Measurements from ENCODE around the gene RHOU.

Gene RHOU

GRCh38 chr1:228695015-228695955 lies 40.0 kb upstream of the RHOU start:
- DNase-seq (ENCODE audit: low read depth), result no peak
- TF ChIP-seq, protein P1, sequence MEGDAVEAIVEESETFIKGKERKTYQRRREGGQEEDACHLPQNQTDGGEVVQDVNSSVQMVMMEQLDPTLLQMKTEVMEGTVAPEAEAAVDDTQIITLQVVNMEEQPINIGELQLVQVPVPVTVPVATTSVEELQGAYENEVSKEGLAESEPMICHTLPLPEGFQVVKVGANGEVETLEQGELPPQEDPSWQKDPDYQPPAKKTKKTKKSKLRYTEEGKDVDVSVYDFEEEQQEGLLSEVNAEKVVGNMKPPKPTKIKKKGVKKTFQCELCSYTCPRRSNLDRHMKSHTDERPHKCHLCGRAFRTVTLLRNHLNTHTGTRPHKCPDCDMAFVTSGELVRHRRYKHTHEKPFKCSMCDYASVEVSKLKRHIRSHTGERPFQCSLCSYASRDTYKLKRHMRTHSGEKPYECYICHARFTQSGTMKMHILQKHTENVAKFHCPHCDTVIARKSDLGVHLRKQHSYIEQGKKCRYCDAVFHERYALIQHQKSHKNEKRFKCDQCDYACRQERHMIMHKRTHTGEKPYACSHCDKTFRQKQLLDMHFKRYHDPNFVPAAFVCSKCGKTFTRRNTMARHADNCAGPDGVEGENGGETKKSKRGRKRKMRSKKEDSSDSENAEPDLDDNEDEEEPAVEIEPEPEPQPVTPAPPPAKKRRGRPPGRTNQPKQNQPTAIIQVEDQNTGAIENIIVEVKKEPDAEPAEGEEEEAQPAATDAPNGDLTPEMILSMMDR (IDR thresholded peaks at IDR 0.05; ENCODE audit: low read depth, low read length), result no peak
- TF ChIP-seq, protein P2, sequence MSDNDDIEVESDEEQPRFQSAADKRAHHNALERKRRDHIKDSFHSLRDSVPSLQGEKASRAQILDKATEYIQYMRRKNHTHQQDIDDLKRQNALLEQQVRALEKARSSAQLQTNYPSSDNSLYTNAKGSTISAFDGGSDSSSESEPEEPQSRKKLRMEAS (IDR thresholded peaks at IDR 0.05; ENCODE audit: low read depth, low read length), result no peak
- TF ChIP-seq MYC (IDR thresholded peaks at IDR 0.05; ENCODE audit: low read depth, low read length) (no peak), POLR2A (IDR thresholded peaks at IDR 0.05; ENCODE audit: extremely low read depth, insufficient read length) (no peak)
- no peak overlapping the region for H3K4me3 ChIP-seq (ENCODE audit: low read depth, low read length)

DNA sequence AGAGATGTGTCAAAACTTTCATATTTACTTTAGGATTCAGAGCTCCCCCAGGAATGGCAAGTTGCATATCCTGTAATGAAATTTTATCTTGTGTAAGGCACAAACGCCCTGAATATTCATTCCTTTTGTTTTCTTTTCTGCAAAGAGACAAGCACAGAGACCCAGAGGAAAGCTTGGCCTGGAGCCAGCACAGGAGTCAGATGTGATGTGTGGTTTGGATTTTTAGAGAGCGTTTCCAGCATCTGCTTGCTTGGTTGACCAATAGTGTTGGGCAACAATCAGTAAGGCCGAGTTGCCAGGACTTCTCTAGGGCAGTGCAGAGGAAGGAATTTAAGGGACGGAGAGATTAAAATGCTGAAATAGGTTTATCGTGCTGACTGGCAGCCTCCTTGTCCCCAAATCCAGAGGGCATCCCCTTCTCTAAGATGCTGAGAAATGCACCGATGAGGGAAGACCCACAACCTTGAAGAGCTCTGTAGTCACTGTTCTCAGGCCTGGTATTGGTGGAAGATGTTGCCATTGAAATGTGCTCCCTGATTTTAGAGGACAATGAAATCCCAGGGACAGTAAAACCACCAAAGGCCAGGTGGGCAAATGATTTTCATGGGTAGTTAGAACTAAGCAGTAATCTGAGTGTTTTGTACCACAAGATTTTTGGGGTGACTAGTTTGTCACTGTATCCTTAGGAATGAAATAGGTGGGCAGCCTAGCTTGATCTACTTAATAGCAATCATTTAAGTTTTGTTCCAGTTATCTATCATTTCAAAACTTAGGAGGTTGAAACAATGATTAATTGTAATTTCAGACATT lies 37.9 kb upstream of the RHOU start:
- no peak overlapping the region for H3K4me3 ChIP-seq (ENCODE audit: low read depth, low read length)
- peak; percentile 88 for DNase-seq (ENCODE audit: low read depth)
- TF ChIP-seq, protein P1 (IDR thresholded peaks at IDR 0.05; ENCODE audit: low read depth, low read length), result no peak
- TF ChIP-seq, protein P2 (IDR thresholded peaks at IDR 0.05; ENCODE audit: low read depth, low read length), result peak; percentile 32; the same call in 1 of the 2 replicates
- TF ChIP-seq MYC (IDR thresholded peaks at IDR 0.05; ENCODE audit: low read depth, low read length) (peak; percentile 55; the same call in 1 of the 2 replicates), POLR2A (IDR thresholded peaks at IDR 0.05; ENCODE audit: extremely low read depth, insufficient read length) (no peak)

DNA sequence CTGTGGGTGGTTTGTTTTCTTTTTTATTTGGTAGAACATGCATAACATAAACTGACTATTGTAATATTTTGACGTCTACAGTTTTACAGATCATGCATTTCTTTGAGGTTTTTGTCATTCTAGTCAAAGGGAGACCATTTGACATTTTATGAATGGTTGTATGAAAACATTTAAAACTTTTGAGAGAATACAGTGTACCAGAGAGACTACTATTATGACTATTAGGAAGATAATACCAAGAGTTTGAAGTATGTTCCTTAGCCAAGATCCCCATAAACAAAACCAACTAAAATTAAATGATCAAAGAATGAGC lies 37.3 kb upstream of the RHOU start:
- no peak for DNase-seq (ENCODE audit: low read depth)

GRCh38 chr1:228702433-228702832 lies 32.8 kb upstream of the RHOU start:
- DNase-seq (ENCODE audit: low read depth), result no peak
- no peak overlapping the region for H3K4me3 ChIP-seq (ENCODE audit: low read depth, low read length)
- TF ChIP-seq, protein P1 (IDR thresholded peaks at IDR 0.05; ENCODE audit: low read depth, low read length), result no peak
- TF ChIP-seq, protein P2 (IDR thresholded peaks at IDR 0.05; ENCODE audit: low read depth, low read length), result no peak
- TF ChIP-seq POLR2A (IDR thresholded peaks at IDR 0.05; ENCODE audit: extremely low read depth, insufficient read length) (no peak), MYC (IDR thresholded peaks at IDR 0.05; ENCODE audit: low read depth, low read length) (no peak)

More for the DNA sequence above, 37.3 kb upstream of the RHOU start:
- TF ChIP-seq, protein P1 (IDR thresholded peaks at IDR 0.05; ENCODE audit: low read depth, low read length), result no peak
- TF ChIP-seq, protein P2 (IDR thresholded peaks at IDR 0.05; ENCODE audit: low read depth, low read length), result no peak
- TF ChIP-seq MYC (IDR thresholded peaks at IDR 0.05; ENCODE audit: low read depth, low read length) (no peak), POLR2A (IDR thresholded peaks at IDR 0.05; ENCODE audit: extremely low read depth, insufficient read length) (no peak)
- H3K4me3 ChIP-seq (ENCODE audit: low read depth, low read length), result no peak overlapping the region

- no peak overlapping the region for H3K4me3 ChIP-seq (ENCODE audit: low read depth, low read length)
- DNase-seq (ENCODE audit: low read depth), result no peak
- TF ChIP-seq, protein P2 (IDR thresholded peaks at IDR 0.05; ENCODE audit: low read depth, low read length), result no peak
- TF ChIP-seq, protein P1 (IDR thresholded peaks at IDR 0.05; ENCODE audit: low read depth, low read length), result no peak
- TF ChIP-seq MYC (IDR thresholded peaks at IDR 0.05; ENCODE audit: low read depth, low read length), result no peak
Measured at GRCh38 chr1:228706305-228706704, 29.0 kb upstream of the RHOU start.

Data from NB4 (cell line).